IPS DF 4.7 (cell line): ENCODE results near the gene TRIL.

Experiments
- DNase-seq: peaks from one replicate; pipeline ENCODE4 v3.0.0-alpha.2; 2013; ENCODE audit warnings: low spot score; ENCODE audit errors: extremely low read depth

Gene TRIL

GRCh38 chr7:28958235-28958979 lies at the start of gene TRIL:
Gene TRIL, minus strand, starts transcription at chr7:28958330. Its CDS starts 284 bp downstream, at chr7:28958046.
- DNase-seq, result no peak

- DNase-seq, result no peak
These were observed 49.0 kb upstream of the TRIL start for GRCh38 chr7:29007127-29007526.

- no peak for DNase-seq
These were observed 47.7 kb upstream of the TRIL start for GRCh38 chr7:29005829-29006228.

DNA sequence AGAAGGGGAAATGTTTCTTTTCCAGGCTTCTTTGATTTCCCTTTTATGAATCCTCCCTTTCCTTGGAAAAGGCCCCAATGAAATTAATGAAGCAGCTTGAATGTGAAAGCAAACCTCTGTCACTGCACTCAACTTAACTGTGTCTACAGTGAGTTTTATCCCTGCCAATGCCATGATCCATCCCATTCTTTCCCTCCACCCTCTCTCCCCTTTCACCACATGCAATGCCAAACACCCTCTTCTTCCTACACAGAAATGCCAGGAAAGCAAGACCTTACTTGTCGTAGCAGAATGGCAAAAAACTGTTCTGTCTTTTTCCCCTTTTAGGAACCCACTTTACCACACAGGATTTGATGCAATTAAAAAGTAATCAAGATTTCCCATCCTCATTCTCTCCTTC lies 47.3 kb upstream of the TRIL start:
- DNase-seq, result no peak

- DNase-seq, result no peak
These were observed 45.6 kb upstream of the TRIL start for GRCh38 chr7:29003703-29004102.

DNA sequence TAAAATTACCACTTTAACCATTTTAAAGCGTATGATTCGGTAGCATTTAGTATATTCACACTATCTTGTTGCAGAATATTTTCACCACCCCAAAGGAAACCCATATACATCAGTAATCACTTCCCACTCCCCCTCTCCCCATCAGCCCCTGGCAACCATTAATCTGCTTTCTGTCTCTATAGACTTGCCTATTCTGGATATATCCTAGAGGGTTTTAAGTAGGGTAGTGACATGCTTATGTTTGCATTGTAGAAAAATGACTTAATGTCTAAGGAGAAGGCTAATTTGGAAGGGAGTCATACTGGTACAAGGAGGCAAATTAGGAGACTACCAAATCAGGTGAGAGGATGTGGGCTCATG lies 42.6 kb upstream of the TRIL start:
- DNase-seq, result no peak

DNA sequence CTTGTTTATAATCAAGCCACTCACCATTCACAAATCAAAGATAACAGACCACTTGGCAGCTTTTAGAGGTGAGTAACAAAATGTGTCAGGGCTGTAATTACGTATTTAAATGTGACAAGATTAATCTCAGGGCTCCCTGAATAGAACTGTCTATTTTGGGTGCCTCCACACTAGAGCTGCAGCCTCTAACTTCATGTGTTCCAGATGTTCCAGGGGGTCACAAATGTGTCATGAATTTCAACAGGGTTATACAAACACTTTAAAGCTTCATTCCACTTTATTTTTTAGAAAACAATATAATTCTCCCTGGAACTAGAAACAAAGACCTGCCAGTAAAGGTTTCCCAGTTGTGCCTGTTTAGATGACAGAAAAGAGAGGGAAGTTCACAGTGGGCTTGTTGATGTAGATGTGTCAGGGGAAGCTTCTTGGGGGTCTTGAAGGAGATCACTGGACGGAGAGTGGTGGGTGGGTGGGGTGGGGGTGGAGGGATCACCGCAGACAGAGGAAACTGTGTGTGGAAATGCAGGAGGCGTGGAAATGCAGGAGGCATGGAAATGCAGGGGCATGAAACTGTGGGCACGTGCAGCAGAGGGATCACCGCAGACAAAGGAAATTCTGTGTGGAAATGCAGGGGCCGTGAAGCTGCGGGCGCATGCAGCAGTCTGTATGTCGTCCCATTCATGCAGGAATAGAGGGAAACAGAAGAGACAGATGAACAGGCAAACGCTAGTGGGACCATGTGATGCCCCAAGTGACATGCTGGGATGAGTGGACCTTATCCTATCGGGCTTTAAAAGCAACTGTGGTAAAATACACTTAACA lies 42.0 kb upstream of the TRIL start:
- no peak for DNase-seq

GRCh38 chr7:28999427-28999826 lies 41.3 kb upstream of the TRIL start:
- DNase-seq, result no peak

- DNase-seq, result no peak
These were observed 40.0 kb upstream of the TRIL start for GRCh38 chr7:28998105-28998504.

- DNase-seq, result no peak
These were observed 38.7 kb upstream of the TRIL start for GRCh38 chr7:28996836-28997235.

- no peak for DNase-seq
These were observed 35.2 kb upstream of the TRIL start for GRCh38 chr7:28993371-28993770.

GRCh38 chr7:28992798-28993197 lies 34.7 kb upstream of the TRIL start:
- no peak for DNase-seq

DNA sequence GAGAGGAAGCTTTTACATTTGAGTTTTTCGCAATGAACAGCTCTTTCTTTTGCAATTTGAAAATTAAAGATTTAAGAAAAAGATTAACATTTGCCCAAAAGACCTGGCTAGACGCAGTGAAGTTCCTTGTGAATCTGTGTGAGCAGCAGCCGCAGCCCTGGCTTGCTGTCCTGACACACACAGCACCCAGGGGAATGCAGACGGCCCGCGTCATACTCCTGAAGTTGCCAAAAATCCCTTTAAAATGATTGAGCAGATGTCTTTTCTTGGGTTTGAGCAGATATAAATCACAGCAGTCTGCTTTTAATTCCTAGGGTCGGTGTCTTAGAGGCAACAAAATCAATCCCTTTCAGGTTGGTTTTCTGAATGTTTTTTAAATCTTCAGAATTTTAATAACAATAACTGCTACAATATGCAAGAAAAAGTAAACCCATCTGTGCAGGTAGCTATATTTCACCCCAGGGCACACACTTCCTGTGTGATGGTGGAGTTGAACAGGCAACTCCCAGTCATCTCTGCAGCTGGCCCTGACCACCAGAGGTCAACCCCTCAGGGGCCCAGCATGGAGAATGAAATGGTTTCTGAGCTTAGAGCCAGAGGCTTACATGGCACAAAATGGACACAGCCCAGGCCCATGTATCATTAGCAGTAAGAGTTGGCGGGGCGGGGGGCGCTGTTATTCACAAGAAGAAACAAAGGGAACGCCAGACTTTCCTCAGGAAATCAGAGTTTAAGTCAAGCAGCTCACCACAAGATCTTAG lies 32.2 kb upstream of the TRIL start:
- no peak for DNase-seq

- no peak for DNase-seq
These were observed 31.3 kb upstream of the TRIL start for GRCh38 chr7:28989211-28989980.

- no peak for DNase-seq
These were observed 30.7 kb upstream of the TRIL start for GRCh38 chr7:28988810-28989209.

GRCh38 chr7:28988091-28988490 lies 30.0 kb upstream of the TRIL start:
- DNase-seq, result no peak

- no peak for DNase-seq
These were observed 28.6 kb upstream of the TRIL start for GRCh38 chr7:28986765-28987110.

GRCh38 chr7:28986028-28986764 lies 28.1 kb upstream of the TRIL start:
- no peak for DNase-seq

DNA sequence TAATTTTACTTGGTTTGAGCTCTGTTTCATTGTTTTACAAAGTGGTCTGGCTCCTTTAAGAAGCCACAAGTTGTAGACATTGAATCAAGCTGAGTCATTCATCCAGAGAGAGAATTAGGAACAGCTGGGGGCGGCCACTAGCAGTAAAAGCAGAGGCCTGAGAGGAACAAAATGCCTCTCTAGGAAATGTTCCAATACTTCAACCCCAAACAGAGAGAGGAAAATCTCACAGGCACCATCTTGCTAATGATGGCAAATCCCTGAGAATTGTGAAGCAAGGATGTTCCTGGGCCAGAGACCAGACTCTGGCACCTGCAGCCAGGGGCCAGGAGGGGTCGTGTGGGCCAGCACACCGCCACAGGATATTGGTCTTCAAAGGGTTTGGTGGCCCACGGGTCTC lies 26.5 kb upstream of the TRIL start:
- peak; percentile 36 for DNase-seq

DNA sequence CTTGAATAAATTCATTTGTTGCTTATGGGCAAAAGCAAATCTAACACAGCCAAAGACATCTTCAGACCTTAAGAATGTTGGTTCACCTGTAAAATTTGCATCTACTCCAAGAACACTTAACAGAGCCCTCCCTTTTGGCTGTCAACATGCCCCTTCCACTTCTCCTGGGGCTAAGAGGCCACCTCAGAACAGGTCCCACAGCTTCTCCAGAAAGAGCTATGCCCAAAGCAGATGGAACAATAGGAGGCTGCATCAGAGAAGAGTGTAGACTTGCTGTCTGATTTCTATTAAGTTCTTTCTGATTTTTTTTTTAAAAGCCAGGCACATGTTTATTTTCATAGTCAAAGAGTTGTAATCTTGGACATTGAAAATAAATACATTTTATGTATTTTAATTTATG lies 26.1 kb upstream of the TRIL start:
- DNase-seq, result no peak
